ENCODE results near the gene TMEM270.

DNA sequence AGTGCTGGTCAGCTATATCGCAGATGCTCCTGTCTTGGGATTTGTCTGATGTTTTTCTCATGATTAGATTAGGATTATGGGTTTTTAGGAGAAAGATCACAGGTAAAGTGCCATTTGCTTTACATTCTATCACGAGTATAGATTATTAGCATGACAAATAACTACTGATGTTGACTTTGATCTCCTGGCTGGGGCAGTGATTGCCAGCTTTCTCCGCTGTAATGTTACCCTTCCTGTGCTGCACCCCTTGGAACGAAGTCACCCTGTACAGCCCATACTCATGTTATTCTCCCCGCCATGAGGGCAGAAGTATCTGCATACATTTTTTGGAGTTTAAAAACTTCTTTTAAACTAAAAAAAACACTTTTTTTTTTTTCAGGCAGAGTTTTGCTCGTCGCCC, 40.9 kb upstream of the TMEM270 start:
- TF ChIP-seq CTCF (IDR thresholded peaks at IDR 0.05) (no peak), POLR2A (IDR thresholded peaks at IDR 0.05) (no peak), POLR2AphosphoS5 (IDR thresholded peaks at IDR 0.05) (no peak)
